Osteoblast (primary cell): ENCODE results near the gene TTC28. TPM values are rescaled to one million over a fixed set of nuclear protein-coding genes. Genes with fewer than 3 reads are reported as not detected.

Experiments
- DNase-seq: peaks from one replicate; pipeline ENCODE4 v3.0.0; 2011; ENCODE audit warnings: low spot score, mixed read lengths; ENCODE audit not compliant: insufficient read length; ENCODE audit errors: missing footprints
- H2AFZ ChIP-seq: 2 replicates; pipeline ENCODE4 v1.6.0; 2011; ENCODE audit warnings: mild to moderate bottlenecking, low read length
- H3K27ac ChIP-seq: 2 replicates; pipeline ENCODE4 v1.5.1; 2011; ENCODE audit warnings: mild to moderate bottlenecking, low read depth, low read length, moderate library complexity
- H3K27me3 ChIP-seq: 2 replicates; pipeline ENCODE4 v1.6.0; 2012; ENCODE audit warnings: mild to moderate bottlenecking, control low read depth, inconsistent platforms, low read length, moderate library complexity; ENCODE audit not compliant: insufficient read depth
- H3K36me3 ChIP-seq: 2 replicates; pipeline ENCODE4 v1.5.1; 2011; ENCODE audit warnings: mild to moderate bottlenecking, low read length, control low read depth, moderate library complexity; ENCODE audit not compliant: insufficient read depth
- H3K4me1 ChIP-seq: 2 replicates; pipeline ENCODE4 v1.5.1; 2011; ENCODE audit warnings: mild to moderate bottlenecking, low read length, control low read depth, moderate library complexity; ENCODE audit not compliant: insufficient read depth
- H3K4me2 ChIP-seq: 2 replicates; pipeline ENCODE4 v1.6.0; 2011; ENCODE audit warnings: mild to moderate bottlenecking, low read length; ENCODE audit not compliant: insufficient read depth
- H3K4me3 ChIP-seq: fragments of 200-600 bp; sonication (generic); 3 replicates; pipeline ENCODE4 v1.5.1; 2012; ENCODE audit warnings: mild to moderate bottlenecking, low read length, inconsistent platforms; ENCODE audit not compliant: insufficient read depth
- H3K79me2 ChIP-seq: 2 replicates; pipeline ENCODE4 v1.6.0; 2012; ENCODE audit warnings: mild to moderate bottlenecking, low read length, control low read depth, inconsistent platforms; ENCODE audit not compliant: insufficient read depth
- H3K9me3 ChIP-seq: 2 replicates; pipeline ENCODE4 v1.5.1; 2011; ENCODE audit warnings: low read depth, low read length, control low read depth
- H4K20me1 ChIP-seq: 2 replicates; pipeline ENCODE4 v1.6.0; 2012; ENCODE audit warnings: mild to moderate bottlenecking, low read length, control low read depth; ENCODE audit not compliant: insufficient read depth
- CTCF ChIP-seq: IDR thresholded peaks from 2 replicates; pipeline ENCODE4 v1.5.1; 2011; ENCODE audit warnings: mild to moderate bottlenecking, low read depth, low read length, moderate library complexity; ENCODE audit errors: extremely low read depth
- total RNA-seq: library from RNA; depleted of rRNA; stranded (reverse); fragments of >200 nt; gene quantifications from 2 replicates; pipeline ENCODE4 v1.2.3, GENCODE V29; 2012

The TTC28 gene
- total RNA-seq, 1 donor: 48.1 TPM

GRCh38 chr22:27989758-27990450, 689.7 kb downstream of the TTC28 start:
- DNase-seq: no peak
- no peak overlapping the region for H2AFZ ChIP-seq
- no peaks in the 10 kb centered on the region for H3K27me3 ChIP-seq
- no peak overlapping the region for H3K4me3 ChIP-seq
- no peaks in the 10 kb centered on the region for H3K9me3 ChIP-seq
- H3K79me2 ChIP-seq: no peaks in the 10 kb centered on the region
- H3K27ac ChIP-seq: no peak overlapping the region
- no peak overlapping the region for H3K4me2 ChIP-seq
- H3K4me1 ChIP-seq: peaks cover 22% of the 10 kb centered on the region
- TF ChIP-seq CTCF: no peak
- H3K36me3 ChIP-seq: peaks cover 4% of the 10 kb centered on the region
- H4K20me1 ChIP-seq: no peaks in the 10 kb centered on the region

- Histone ChIP-seq H3K4me3 (no peak overlapping the region), H3K27me3 (no peaks in the 10 kb centered on the region), H3K27ac (no peak overlapping the region), H3K36me3 (peaks cover 4% of the 10 kb centered on the region), H3K4me2 (no peak overlapping the region), H2AFZ (no peak overlapping the region), H3K9me3 (no peaks in the 10 kb centered on the region), H4K20me1 (no peaks in the 10 kb centered on the region), H3K4me1 (peaks cover 22% of the 10 kb centered on the region), H3K79me2 (no peaks in the 10 kb centered on the region)
- DNase-seq: no peak
- TF ChIP-seq CTCF: no peak
Observed at GRCh38 chr22:27988704-27989103, 690.9 kb downstream of the TTC28 start.

- Histone ChIP-seq H2AFZ (peak overlapping the region; percentile 66), H3K4me3 (no peak overlapping the region), H3K4me2 (peak overlapping the region; percentile 20), H3K4me1 (peaks cover 22% of the 10 kb centered on the region), H3K27me3 (no peaks in the 10 kb centered on the region), H3K27ac (peak overlapping the region; percentile 44), H3K9me3 (no peaks in the 10 kb centered on the region), H3K79me2 (no peaks in the 10 kb centered on the region), H4K20me1 (no peaks in the 10 kb centered on the region), H3K36me3 (peaks cover 10% of the 10 kb centered on the region)
- DNase-seq: peak; percentile 91
- TF ChIP-seq CTCF: no peak
Observed at GRCh38 chr22:27987557-27987956, 692.1 kb downstream of the TTC28 start.

- H3K79me2 ChIP-seq: no peaks in the 10 kb centered on the region
- H3K27ac ChIP-seq: no peak overlapping the region
- H3K4me1 ChIP-seq: peaks cover 22% of the 10 kb centered on the region
- H3K27me3 ChIP-seq: no peaks in the 10 kb centered on the region
- H4K20me1 ChIP-seq: no peaks in the 10 kb centered on the region
- DNase-seq: no peak
- peaks cover 9% of the 10 kb centered on the region for H3K36me3 ChIP-seq
- peak overlapping the region; percentile 66 for H2AFZ ChIP-seq
- peak overlapping the region; percentile 20 for H3K4me2 ChIP-seq
- no peaks in the 10 kb centered on the region for H3K9me3 ChIP-seq
- TF ChIP-seq CTCF: no peak
- H3K4me3 ChIP-seq: no peak overlapping the region
Observed at GRCh38 chr22:27986937-27987336, 692.7 kb downstream of the TTC28 start.
